Endothelial cell of umbilical vein (primary cell): ENCODE measurements around the gene HTR3A. TPM values are rescaled to one million over a fixed set of nuclear protein-coding genes. Genes with fewer than 3 reads are reported as not detected.

Experiments used
- BruUV-seq: library from RNA; stranded (reverse); fragments of 400-500 nt; replicated peaks from 2 replicates; lab custom pipeline; 2021; lab: Mats Ljungman, UMichigan
- CTCF ChIA-PET: fragments of 300-600, 350-600 bp; sonication (Branson Sonifier 250); formaldehyde crosslinking; loops from one replicate; lab custom pipeline; 2021; ENCODE audit warnings: antibody characterized with exemption, inconsistent platforms; lab: Charles Lee
- POLR2A ChIA-PET: fragments of 300-600, 350-600 bp; sonication (Branson Sonifier 250); formaldehyde crosslinking; loops from one replicate; lab custom pipeline; 2021; ENCODE audit warnings: antibody characterized with exemption, inconsistent platforms; lab: Charles Lee
- DNase-seq: peaks from one replicate; pipeline ENCODE4 v3.0.0-alpha.2; 2011; ENCODE audit warnings: low read depth, low spot score
- FAIRE-seq: peaks from 2 replicates; lab custom pipeline; 2011; peaks lifted over from hg19 to GRCh38; lab: Jason Lieb, UNC
- H2AFZ ChIP-seq: 2 replicates; pipeline ENCODE4 v1.6.0; 2012; ENCODE audit warnings: low read depth, low read length, control low read depth, inconsistent platforms
- H3K27ac ChIP-seq: 2 replicates; pipeline ENCODE4 v1.5.1; 2011; ENCODE audit warnings: low read depth, mild to moderate bottlenecking, control low read depth, low read length, moderate library complexity; ENCODE audit not compliant: insufficient read depth
- H3K27me3 ChIP-seq, 2 experiments: 2 replicates each; pipeline versions ENCODE4 v1.6.0 to v1.6.1; 2011; ENCODE audit warnings: low read length in 2 of 2, mixed read lengths in 1 of 2; ENCODE audit not compliant: control insufficient read depth in 2 of 2, insufficient read depth in 2 of 2
- H3K36me3 ChIP-seq, 2 experiments: 2 replicates in 1 of 2; 3 replicates in 1 of 2; pipeline ENCODE4 v1.5.1; 2011; ENCODE audit warnings: low read length in 2 of 2, mild to moderate bottlenecking in 1 of 2, moderate library complexity in 1 of 2; ENCODE audit not compliant: control insufficient read depth in 2 of 2, insufficient read depth in 2 of 2; ENCODE audit errors: extremely low read depth in 1 of 2
- H3K4me1 ChIP-seq: 3 replicates; pipeline ENCODE4 v1.5.1; 2011; ENCODE audit warnings: mild to moderate bottlenecking, low read length; ENCODE audit not compliant: control insufficient read depth, insufficient read depth; ENCODE audit errors: extremely low read depth
- H3K4me2 ChIP-seq: 2 replicates; pipeline ENCODE4 v1.6.1; 2011; ENCODE audit warnings: low read length, control low read depth, mixed read lengths; ENCODE audit not compliant: insufficient read depth
- H3K4me3 ChIP-seq, 3 experiments: fragments of 200-600 bp in 1 of 3; sonication (generic), shearing (Covaris generic) in 1 of 3; replicated peaks in 1 of 3; 2 replicates each; pipeline ENCODE4 v1.5.1; 2011 to 2016; ENCODE audit warnings: control low read depth in 3 of 3, low read length in 3 of 3, mild to moderate bottlenecking in 2 of 3, inconsistent platforms in 1 of 3, low read depth in 1 of 3, moderate library complexity in 1 of 3; ENCODE audit not compliant: insufficient read depth in 1 of 3
- H3K79me2 ChIP-seq: 2 replicates; pipeline ENCODE4 v1.6.0; 2012; ENCODE audit warnings: low read length, inconsistent platforms; ENCODE audit not compliant: control insufficient read depth, insufficient read depth
- H3K9ac ChIP-seq: replicated peaks from 2 replicates; pipeline ENCODE3; 2011; ENCODE audit warnings: low read length, control low read depth; ENCODE audit not compliant: insufficient read depth; ENCODE audit errors: extremely low read depth
- H3K9me1 ChIP-seq: replicated peaks from 3 replicates; pipeline ENCODE4 v1.6.0; 2011; ENCODE audit warnings: mild to moderate bottlenecking, low read length; ENCODE audit not compliant: control insufficient read depth, insufficient read depth; ENCODE audit errors: extremely low read depth
- H3K9me3 ChIP-seq: replicated peaks from 2 replicates; pipeline ENCODE4 v1.5.1; 2012; ENCODE audit warnings: low read length, inconsistent platforms; ENCODE audit not compliant: control insufficient read depth, insufficient read depth
- H4K20me1 ChIP-seq: replicated peaks from 2 replicates; pipeline ENCODE3; 2011; ENCODE audit warnings: mild to moderate bottlenecking, low read length; ENCODE audit not compliant: control insufficient read depth, insufficient read depth; ENCODE audit errors: extremely low read depth
- EZH2 ChIP-seq: IDR thresholded peaks from 2 replicates; pipeline ENCODE4 v1.6.1; 2012; ENCODE audit warnings: borderline replicate concordance, low read depth, mild to moderate bottlenecking, moderate library complexity, low read length, inconsistent platforms; ENCODE audit not compliant: severe bottlenecking
- FOS ChIP-seq: IDR thresholded peaks from 2 replicates; pipeline ENCODE4 v1.6.1; 2011; ENCODE audit warnings: mild to moderate bottlenecking, low read length, moderate library complexity, borderline replicate concordance; ENCODE audit not compliant: insufficient read depth
- GATA2 ChIP-seq: IDR thresholded peaks from 2 replicates; pipeline ENCODE4 v1.7.0; 2011; ENCODE audit warnings: low read depth, mild to moderate bottlenecking, moderate library complexity, mixed read lengths, low read length; ENCODE audit not compliant: insufficient read length, insufficient read depth
- JUN ChIP-seq: IDR thresholded peaks from 2 replicates; pipeline ENCODE4 v1.6.1; 2011; ENCODE audit warnings: borderline replicate concordance, low read depth; ENCODE audit not compliant: insufficient read length, insufficient read depth
- MAX ChIP-seq: IDR thresholded peaks from 2 replicates; pipeline ENCODE4 v1.6.1; 2011; ENCODE audit not compliant: insufficient read depth, insufficient read length
- MYC ChIP-seq: IDR thresholded peaks from one replicate; pipeline ENCODE4 v1.6.1; 2011; ENCODE audit warnings: mild to moderate bottlenecking, low read depth, low read length
- POLR2A ChIP-seq: IDR thresholded peaks from 2 replicates; pipeline ENCODE4 v1.6.1; 2012; ENCODE audit warnings: low read depth, mild to moderate bottlenecking, control low read depth, low read length
- POLR2AphosphoS5 ChIP-seq: IDR thresholded peaks from 2 replicates; pipeline ENCODE4 v1.6.1; 2012; ENCODE audit warnings: low read depth, mild to moderate bottlenecking, control low read depth, low read length, moderate library complexity; ENCODE audit not compliant: insufficient read depth
- dilution Hi-C: fragments of 300-500 bp; cut with MboI; formaldehyde crosslinking; loops from one replicate; pipeline ENCODE4 v1.15.0; 2019; ENCODE audit warnings: low sequenced_read_pairs; ENCODE audit not compliant: extremely low pct_ligation_motif_present
- intact Hi-C: fragments of 100-400 bp; cut with micrococcal nuclease; formaldehyde crosslinking; loops from one replicate; pipeline ENCODE4 v1.10.0; 2022
- polyA plus RNA-seq, 4 experiments: library from polyadenylated mRNA; depleted of rRNA in 3 of 4; stranded (reverse) in 3 of 4; unstranded in 1 of 4; fragments of >200 nt; gene quantifications; 2 replicates each; pipeline versions ENCODE4 v1.2.1 to v1.2.3, GENCODE V29; 2011 to 2012; ENCODE audit warnings: missing spikeins in 1 of 4
- total RNA-seq: library from RNA; stranded (reverse); gene quantifications from 2 replicates; pipeline ENCODE4 v1.2.3, GENCODE V29; 2021
- TF ChIP-seq, protein P1 (sequence below), 2 donors: IDR thresholded peaks; 1 replicate in 1 of 2; 2 replicates in 1 of 2; pipeline ENCODE4 v1.5.1; 2011; ENCODE audit warnings: low read length in 2 of 2, mild to moderate bottlenecking in 2 of 2, moderate library complexity in 2 of 2, control low read depth in 1 of 2, inconsistent platforms in 1 of 2, low read depth in 1 of 2; ENCODE audit not compliant: insufficient read depth in 1 of 2; ENCODE audit errors: extremely low read depth in 1 of 2

The HTR3A gene
- total and polyA plus RNA-seq, 2 donors (not counting 3 experiments of a cell fraction or from before 2014, with no cell fraction given): not detected

- intact Hi-C loops: no loop called here
- no peaks in the 10 kb centered on the region for H3K79me2 ChIP-seq
- no peak for DNase-seq
- H3K4me1 ChIP-seq: no peaks in the 10 kb centered on the region
- no peak overlapping the region for H3K4me3 ChIP-seq
- no peak overlapping the region for H3K9ac ChIP-seq
- no peak for FAIRE-seq
- no peaks in the 10 kb centered on the region for H4K20me1 ChIP-seq
- H3K4me2 ChIP-seq: no peak overlapping the region
- peaks cover 2 to 3% of the 10 kb centered on the region in 2 experiments for H3K27me3 ChIP-seq
- BruUV-seq: no TSS peak
- TF ChIP-seq EZH2 (no peak), MYC (no peak), FOS (no peak), JUN (no peak), POLR2AphosphoS5 (no peak), MAX (no peak), GATA2 (no peak), POLR2A (no peak)
- TF ChIP-seq, protein P1, sequence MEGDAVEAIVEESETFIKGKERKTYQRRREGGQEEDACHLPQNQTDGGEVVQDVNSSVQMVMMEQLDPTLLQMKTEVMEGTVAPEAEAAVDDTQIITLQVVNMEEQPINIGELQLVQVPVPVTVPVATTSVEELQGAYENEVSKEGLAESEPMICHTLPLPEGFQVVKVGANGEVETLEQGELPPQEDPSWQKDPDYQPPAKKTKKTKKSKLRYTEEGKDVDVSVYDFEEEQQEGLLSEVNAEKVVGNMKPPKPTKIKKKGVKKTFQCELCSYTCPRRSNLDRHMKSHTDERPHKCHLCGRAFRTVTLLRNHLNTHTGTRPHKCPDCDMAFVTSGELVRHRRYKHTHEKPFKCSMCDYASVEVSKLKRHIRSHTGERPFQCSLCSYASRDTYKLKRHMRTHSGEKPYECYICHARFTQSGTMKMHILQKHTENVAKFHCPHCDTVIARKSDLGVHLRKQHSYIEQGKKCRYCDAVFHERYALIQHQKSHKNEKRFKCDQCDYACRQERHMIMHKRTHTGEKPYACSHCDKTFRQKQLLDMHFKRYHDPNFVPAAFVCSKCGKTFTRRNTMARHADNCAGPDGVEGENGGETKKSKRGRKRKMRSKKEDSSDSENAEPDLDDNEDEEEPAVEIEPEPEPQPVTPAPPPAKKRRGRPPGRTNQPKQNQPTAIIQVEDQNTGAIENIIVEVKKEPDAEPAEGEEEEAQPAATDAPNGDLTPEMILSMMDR (IDR thresholded peaks at IDR 0.05; ENCODE audit: extremely low read depth in 1 of 2, insufficient read depth in 1 of 2, low read depth in 1 of 2, low read length in 2 of 2): no peak
- dilution Hi-C loops: no loop called here
- H3K9me1 ChIP-seq: no peaks in the 10 kb centered on the region
- no peaks in the 10 kb centered on the region for H3K9me3 ChIP-seq
- no peaks in the 10 kb centered on the region for H3K36me3 ChIP-seq
- no peak overlapping the region for H3K27ac ChIP-seq
- POLR2A ChIA-PET: no interaction called here
- CTCF ChIA-PET: no interaction called here
- no peak overlapping the region for H2AFZ ChIP-seq
Observed at GRCh38 chr11:114011443-114011842, 36.5 kb downstream of the HTR3A start.
